GM21528 (cell line): ENCODE data around the gene GNB3.

Experiments used
- ATAC-seq: cut with Tn5 transposase; IDR thresholded peaks from one replicate; pipeline ENCODE4 v1.9.1; 2021; ENCODE audit warnings: mild to moderate bottlenecking, moderate library complexity; ENCODE audit not compliant: unreplicated experiment, low FRiP score

The GNB3 gene

GRCh38 chr12:6836851-6837250, 3.9 kb upstream of the GNB3 start:
- ATAC-seq, result no peak

GRCh38 chr12:6837370-6838060, 3.2 kb upstream of the GNB3 start:
- no peak for ATAC-seq

GRCh38 chr12:6838854-6839253, 1.9 kb upstream of the GNB3 start:
- ATAC-seq, result no peak

GRCh38 chr12:6839482-6840201, 1.1 kb upstream of the GNB3 start:
- ATAC-seq, result no peak

- ATAC-seq, result no peak
These were observed 395 bp upstream of the GNB3 start for GRCh38 chr12:6840330-6840729.

- ATAC-seq, result no peak
These were observed 1.4 kb downstream of the GNB3 start for GRCh38 chr12:6842075-6842474.

- ATAC-seq, result no peak
These were observed 2.6 kb downstream of the GNB3 start for GRCh38 chr12:6843118-6843902.

- no peak for ATAC-seq
These were observed 4.7 kb downstream of the GNB3 start for GRCh38 chr12:6845395-6845794.

- ATAC-seq, result no peak
These were observed 5.7 kb downstream of the GNB3 start for GRCh38 chr12:6846316-6846869.

GRCh38 chr12:6847676-6848075, 7.0 kb downstream of the GNB3 start:
- ATAC-seq, result no peak

- ATAC-seq, result no peak
These were observed 8.7 kb downstream of the GNB3 start for GRCh38 chr12:6849427-6849826.

- no peak for ATAC-seq
These were observed 9.3 kb downstream of the GNB3 start for GRCh38 chr12:6849976-6850560.

- no peak for ATAC-seq
These were observed 10.0 kb downstream of the GNB3 start for GRCh38 chr12:6850796-6851152.

GRCh38 chr12:6851153-6851920, 10.6 kb downstream of the GNB3 start, which contains the start of gene CDCA3:
TSS of gene CDCA3 (minus strand) at chr12:6851286. CDS start at chr12:6850952, 334 bp downstream.
- peak; percentile 50 for ATAC-seq

- peak; percentile 75 for ATAC-seq
These were observed 11.4 kb downstream of the GNB3 start, which contains the start of gene USP5 for GRCh38 chr12:6851921-6852650. TSS of gene USP5 (plus strand) at chr12:6852150. CDS start at chr12:6852180, 30 bp downstream.

GRCh38 chr12:6852651-6853354, 12.1 kb downstream of the GNB3 start:
- no peak for ATAC-seq

- ATAC-seq, result no peak
These were observed 12.9 kb downstream of the GNB3 start for GRCh38 chr12:6853626-6854025.

GRCh38 chr12:6854036-6854435, 13.3 kb downstream of the GNB3 start:
- no peak for ATAC-seq

- no peak for ATAC-seq
These were observed 14.6 kb downstream of the GNB3 start for GRCh38 chr12:6855322-6855721.
